ENCODE measurements around the gene KCNN3.

KCNN3 gene

DNA sequence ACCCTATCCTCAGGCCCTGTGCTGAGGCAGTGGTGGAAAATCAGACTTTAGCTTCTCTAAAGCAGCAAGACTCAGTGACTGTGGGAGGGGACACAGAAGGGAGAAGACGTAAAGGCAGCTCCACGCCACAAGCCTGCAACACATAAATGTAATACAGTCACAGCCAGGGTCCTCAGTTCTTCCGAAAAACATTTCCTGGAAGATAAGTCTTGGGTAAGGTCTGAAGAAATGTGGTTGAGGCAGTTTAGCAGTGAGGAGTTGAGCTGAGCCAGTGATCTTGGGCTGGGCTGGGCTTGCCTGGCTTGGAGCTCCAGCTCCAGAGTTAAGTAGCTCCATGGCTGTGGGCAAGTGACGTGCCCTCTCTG lies 134.3 kb downstream of the KCNN3 start:
- TF ChIP-seq SPI1 (IDR thresholded peaks at IDR 0.05; ENCODE audit: borderline replicate concordance, low read depth) = no peak
- TF ChIP-seq, protein P1, sequence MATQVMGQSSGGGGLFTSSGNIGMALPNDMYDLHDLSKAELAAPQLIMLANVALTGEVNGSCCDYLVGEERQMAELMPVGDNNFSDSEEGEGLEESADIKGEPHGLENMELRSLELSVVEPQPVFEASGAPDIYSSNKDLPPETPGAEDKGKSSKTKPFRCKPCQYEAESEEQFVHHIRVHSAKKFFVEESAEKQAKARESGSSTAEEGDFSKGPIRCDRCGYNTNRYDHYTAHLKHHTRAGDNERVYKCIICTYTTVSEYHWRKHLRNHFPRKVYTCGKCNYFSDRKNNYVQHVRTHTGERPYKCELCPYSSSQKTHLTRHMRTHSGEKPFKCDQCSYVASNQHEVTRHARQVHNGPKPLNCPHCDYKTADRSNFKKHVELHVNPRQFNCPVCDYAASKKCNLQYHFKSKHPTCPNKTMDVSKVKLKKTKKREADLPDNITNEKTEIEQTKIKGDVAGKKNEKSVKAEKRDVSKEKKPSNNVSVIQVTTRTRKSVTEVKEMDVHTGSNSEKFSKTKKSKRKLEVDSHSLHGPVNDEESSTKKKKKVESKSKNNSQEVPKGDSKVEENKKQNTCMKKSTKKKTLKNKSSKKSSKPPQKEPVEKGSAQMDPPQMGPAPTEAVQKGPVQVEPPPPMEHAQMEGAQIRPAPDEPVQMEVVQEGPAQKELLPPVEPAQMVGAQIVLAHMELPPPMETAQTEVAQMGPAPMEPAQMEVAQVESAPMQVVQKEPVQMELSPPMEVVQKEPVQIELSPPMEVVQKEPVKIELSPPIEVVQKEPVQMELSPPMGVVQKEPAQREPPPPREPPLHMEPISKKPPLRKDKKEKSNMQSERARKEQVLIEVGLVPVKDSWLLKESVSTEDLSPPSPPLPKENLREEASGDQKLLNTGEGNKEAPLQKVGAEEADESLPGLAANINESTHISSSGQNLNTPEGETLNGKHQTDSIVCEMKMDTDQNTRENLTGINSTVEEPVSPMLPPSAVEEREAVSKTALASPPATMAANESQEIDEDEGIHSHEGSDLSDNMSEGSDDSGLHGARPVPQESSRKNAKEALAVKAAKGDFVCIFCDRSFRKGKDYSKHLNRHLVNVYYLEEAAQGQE (IDR thresholded peaks at IDR 0.05; ENCODE audit: insufficient replicate concordance, low read depth) = no peak
- TF ChIP-seq CTCF (IDR thresholded peaks at IDR 0.05; ENCODE audit: insufficient read depth, low read length) = no peak
- no peak for TF ChIP-seq GABPA (IDR thresholded peaks at IDR 0.05; ENCODE audit: low read depth)
- no peak for TF ChIP-seq POLR2AphosphoS5 (IDR thresholded peaks at IDR 0.05; ENCODE audit: low read depth)
- DNase-seq (ENCODE audit: low read depth in 1 of 2, low spot score in 1 of 2) = no peak
- no peak overlapping the region for H3K27ac ChIP-seq (replicated peaks)
- H3K4me3 ChIP-seq (replicated peaks; ENCODE audit: insufficient read depth, low read length) = no peak overlapping the region
- peaks cover 2% of the 10 kb centered on the region for H3K27me3 ChIP-seq (ENCODE audit: insufficient read depth, poor library complexity, severe bottlenecking)

- H3K4me3 ChIP-seq (replicated peaks; ENCODE audit: insufficient read depth, low read length) = no peak overlapping the region
- H3K27me3 ChIP-seq (ENCODE audit: insufficient read depth, poor library complexity, severe bottlenecking) = peaks cover 2% of the 10 kb centered on the region
- TF ChIP-seq, protein P1 (IDR thresholded peaks at IDR 0.05; ENCODE audit: insufficient replicate concordance, low read depth) = no peak
- no peak for TF ChIP-seq GABPA (IDR thresholded peaks at IDR 0.05; ENCODE audit: low read depth)
- no peak for TF ChIP-seq CTCF (IDR thresholded peaks at IDR 0.05; ENCODE audit: insufficient read depth, low read length)
- TF ChIP-seq SPI1 (IDR thresholded peaks at IDR 0.05; ENCODE audit: borderline replicate concordance, low read depth) = no peak
- TF ChIP-seq POLR2AphosphoS5 (IDR thresholded peaks at IDR 0.05; ENCODE audit: low read depth) = no peak
- DNase-seq (ENCODE audit: low read depth in 1 of 2, low spot score in 1 of 2) = no peak
- H3K27ac ChIP-seq (replicated peaks) = no peak overlapping the region
Measured at GRCh38 chr1:154735061-154735803, 134.8 kb downstream of the KCNN3 start.

DNA sequence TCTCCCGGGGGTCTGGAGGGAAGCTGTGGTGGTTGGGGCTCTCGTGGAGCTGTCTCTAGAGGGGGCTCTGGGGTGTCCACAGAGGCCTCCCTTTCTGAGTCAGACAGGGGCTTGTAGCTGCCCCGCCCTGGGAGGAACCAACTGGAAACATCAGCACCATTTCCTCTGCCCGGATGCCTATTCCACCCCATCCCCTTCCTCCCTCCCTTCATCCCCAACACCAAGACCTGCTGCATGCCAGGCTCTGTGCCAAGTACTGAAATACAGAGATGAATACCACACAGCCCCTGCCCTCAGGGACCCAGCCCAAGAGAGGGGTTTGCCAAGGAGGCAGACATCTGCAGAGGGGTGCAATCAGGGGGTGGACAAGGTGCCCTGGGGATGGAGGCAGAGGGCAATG lies 136.5 kb downstream of the KCNN3 start:
- Histone ChIP-seq H3K4me3 (replicated peaks; ENCODE audit: insufficient read depth, low read length) (no peak overlapping the region), H3K27me3 (ENCODE audit: insufficient read depth, poor library complexity, severe bottlenecking) (no peaks in the 10 kb centered on the region), H3K27ac (replicated peaks) (no peak overlapping the region)
- DNase-seq (ENCODE audit: low read depth in 1 of 2, low spot score in 1 of 2) = no peak
- TF ChIP-seq CTCF (IDR thresholded peaks at IDR 0.05; ENCODE audit: insufficient read depth, low read length) = no peak
- no peak for TF ChIP-seq POLR2AphosphoS5 (IDR thresholded peaks at IDR 0.05; ENCODE audit: low read depth)
- no peak for TF ChIP-seq SPI1 (IDR thresholded peaks at IDR 0.05; ENCODE audit: borderline replicate concordance, low read depth)
- TF ChIP-seq, protein P1 (IDR thresholded peaks at IDR 0.05; ENCODE audit: insufficient replicate concordance, low read depth) = no peak
- no peak for TF ChIP-seq GABPA (IDR thresholded peaks at IDR 0.05; ENCODE audit: low read depth)
